HG03159 (cell line): ENCODE data around the gene USP54.

Experiments used
- ATAC-seq: cut with Tn5 transposase; IDR thresholded peaks from one replicate; pipeline ENCODE4 v1.9.1; 2021; ENCODE audit warnings: mild to moderate bottlenecking, moderate library complexity; ENCODE audit not compliant: unreplicated experiment

The USP54 gene

DNA sequence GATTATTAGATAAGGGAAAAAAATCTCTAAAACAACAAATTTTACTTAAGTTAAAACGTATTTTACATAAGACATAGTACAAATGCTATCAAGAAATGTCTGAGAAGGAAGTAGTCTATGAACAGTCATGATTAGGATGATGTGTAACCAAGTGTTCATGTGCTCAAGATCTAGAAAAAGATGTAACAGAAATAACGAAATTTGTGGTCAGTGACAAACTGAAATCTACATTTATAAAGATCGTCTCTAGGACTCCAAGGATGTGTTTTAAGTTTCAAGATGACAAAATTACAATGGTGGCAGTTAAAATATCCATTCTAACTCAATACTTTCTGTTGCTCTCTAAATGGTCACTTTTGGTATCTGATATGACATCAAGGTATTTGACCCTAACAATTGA, 112.5 kb downstream of the USP54 start:
- no peak for ATAC-seq

DNA sequence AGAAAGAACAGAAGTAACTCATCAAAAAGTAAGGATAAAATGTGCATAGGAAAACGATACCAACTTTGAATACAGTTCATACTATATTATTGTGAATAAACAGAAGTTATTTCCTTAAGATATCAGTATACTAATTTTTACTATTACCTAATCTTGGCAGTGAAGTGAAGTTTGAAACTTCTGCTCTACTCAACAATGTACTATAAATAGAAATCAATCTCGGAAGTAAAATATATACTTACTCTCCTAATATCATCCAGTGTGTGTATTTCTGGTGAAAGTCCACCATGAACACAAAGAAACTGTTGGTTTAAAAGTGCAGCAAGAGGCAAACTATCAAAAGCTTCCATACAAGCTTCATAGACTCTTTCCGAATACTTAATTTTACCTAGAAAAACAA, 119.9 kb downstream of the USP54 start:
- ATAC-seq = no peak

DNA sequence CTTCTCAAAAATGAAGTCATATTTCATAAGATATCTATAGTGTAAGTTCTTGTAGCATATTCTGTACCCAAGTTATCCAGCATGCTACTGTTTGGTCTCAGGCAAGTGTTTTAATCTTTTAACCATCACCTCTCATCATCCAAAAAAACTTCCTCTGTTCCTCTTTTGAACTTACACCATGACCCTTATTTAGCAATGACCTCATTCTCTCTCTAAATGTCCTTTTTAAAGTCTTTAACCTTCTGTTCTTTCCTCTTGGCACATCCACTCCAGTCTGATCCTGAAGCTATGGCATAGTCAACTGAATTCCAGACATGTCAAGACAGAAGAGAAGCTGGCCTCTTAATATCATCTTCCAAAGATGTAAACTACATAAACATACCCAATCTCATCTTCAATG, 121.6 kb downstream of the USP54 start:
- ATAC-seq = no peak

DNA sequence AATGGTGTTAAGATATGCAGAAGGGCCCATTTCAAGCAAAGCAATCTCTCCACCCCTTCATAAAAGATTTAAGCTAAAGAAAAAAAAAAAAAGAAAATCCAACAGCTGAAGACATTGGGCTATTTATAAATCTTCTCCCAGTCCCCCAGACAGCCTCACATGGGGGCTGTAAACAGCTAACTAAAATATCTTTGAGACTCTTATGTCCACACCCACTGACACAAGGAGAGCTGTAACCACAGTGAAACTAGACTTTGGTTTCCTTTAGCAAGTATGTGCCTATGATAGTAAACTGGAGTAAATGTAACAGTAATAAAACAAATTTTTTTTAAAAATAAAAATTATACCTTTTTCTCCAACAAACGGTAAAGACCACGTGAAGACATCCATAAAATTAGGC, 123.9 kb downstream of the USP54 start:
- no peak for ATAC-seq

DNA sequence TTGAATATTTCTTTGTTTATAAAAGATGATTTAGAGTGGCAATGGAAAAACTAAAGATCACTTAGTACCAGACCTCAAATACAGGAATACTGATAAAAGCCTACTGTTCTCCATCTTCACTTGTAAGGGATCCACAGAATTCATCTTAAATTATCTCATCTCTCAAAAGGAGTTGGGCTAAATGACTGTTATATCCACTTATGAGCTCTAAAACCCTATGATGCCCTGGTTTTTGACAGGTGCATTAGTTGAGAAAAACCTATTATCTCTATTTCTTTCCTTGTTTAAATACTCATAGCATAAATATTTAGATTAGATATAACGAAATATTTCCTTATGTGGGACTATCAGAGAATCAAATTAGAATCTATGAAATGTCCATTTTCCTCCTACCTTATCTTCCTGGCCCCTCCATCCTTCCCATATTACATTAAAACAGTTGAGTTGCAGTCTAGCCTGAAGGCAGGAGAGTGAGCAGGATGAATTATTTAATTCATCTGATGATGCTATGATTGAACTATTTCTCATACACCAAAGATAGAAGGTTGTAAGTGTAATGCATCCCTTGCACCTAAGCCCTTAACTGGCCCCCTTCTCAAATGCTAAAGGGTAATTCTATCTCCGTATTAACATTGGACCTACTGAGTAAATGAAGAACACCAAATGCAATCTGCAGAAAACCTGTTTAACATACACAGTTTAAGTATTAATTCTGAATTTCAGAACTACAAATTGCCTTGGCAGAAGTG, 125.0 kb downstream of the USP54 start:
- no peak for ATAC-seq

DNA sequence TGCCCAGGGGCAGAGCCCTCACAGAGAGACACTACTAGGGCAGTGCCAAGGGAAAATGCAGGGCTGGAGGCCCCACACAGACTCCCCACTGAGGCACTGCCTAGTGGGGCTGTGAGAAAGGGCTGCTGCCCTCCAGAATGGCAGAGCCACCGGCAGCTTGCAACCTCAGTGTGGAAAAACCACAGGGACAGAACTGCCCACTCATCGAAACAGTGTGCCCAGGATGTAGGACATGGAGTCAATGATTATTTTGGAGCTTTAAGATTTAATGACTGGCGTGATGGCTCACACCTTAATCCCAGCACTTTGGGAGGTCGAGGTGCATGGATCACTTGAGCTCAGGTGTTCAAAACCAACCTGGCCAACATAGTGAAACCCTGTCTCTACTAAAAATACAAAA, 130.2 kb downstream of the USP54 start:
- ATAC-seq = no peak

DNA sequence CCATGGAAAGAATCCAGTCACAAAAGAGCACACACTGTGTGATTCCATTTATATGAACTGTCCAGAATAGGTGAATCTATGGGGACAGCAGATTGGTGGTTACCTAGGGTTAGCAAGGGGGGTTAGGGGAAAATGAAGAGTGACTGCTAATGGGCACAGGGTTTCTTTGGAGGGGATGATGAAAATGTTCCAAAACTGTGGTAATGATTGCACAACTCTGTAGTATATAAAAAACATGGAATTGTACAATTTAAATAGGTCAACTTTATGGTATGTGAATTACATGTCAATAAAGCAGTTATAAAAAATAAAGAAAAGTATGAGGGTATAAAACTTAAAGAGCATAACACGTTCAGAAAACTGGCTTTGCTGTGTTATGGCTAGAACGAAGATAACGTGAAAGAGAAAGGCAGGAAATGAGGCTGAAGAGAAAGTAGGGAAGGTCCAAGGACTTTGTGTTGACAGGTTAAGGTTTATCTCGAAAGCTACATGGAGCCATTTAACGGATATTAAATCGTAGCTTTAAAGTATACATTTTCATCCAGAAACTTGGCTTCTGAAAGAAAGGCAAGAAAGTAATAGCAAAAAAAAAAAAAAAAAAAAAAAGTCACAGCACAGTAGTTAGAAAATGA, 131.3 kb downstream of the USP54 start:
- ATAC-seq = no peak

DNA sequence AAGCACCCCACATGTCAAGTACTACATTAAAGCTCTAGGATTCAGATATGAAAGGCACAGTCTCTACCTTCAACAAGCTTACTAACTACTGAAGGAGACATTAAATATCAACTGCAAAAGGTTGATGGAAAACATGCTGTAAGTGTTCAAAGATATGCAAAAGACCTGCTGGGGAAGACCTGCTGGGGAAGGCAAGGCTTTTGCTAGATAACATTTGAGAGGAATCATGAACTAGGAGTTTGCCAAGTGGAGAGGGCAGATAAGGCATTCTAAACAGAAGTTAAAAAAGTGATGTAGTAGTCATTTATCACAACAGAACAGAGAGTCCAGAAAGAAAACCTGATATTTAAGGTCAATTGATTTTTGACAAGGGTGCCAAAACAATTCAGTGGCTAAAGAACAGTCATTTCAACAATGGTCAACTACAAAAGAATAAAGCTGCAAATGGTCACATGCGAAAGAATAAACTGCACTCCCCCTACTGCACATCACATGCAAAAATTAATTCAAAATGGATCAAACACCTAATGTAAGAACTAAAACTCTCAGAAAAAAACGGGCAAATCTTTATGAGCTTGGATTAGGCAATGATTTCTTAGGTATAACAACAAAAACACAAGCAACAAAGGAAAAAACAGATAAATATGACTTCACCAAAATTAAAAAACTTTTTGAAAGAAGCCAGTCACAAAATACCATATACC, 134.8 kb downstream of the USP54 start:
- ATAC-seq = no peak

DNA sequence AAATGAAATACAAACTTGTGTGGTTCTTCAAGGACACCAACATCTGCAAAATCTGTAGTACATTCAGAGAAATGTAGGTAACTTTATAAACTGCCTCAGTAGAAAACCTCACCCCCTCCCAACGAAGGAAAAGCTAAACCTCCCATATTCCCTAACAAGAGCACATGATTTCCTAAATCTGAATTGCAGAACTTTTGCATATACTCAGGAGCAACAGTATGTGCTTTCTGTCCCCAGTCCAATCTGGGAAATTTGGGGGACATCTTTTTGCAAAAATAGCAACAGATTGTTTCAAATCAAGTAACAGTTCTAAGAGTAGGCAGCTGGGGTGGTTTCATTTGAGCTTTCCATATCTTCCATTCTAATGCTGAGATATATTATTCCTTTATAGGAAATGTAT, 142.0 kb downstream of the USP54 start:
- no peak for ATAC-seq

DNA sequence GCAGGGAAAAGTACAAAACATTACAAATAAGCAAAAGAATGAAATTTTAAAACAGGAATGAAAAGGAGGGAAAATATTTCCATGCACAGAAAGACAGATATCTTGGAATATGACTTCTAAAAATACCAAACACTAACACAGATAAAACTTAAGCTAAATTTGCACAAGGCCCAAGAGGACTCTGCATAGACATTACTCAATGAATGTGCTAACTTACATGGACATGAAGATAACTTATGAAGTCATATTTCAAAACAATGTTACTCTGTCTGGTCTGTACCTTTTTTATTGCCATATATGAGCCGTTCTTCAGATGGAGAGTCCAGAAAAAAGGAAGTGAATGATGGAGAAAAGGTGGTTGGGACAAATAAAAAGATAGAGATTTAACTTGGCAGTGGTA, 142.8 kb downstream of the USP54 start:
- ATAC-seq = no peak
